ENCODE data around the gene MGAT4C. TPM values are rescaled to one million over a fixed set of nuclear protein-coding genes. Genes with fewer than 3 reads are reported as not detected.

MGAT4C gene
- polyA plus RNA-seq, 3 donors from 2014 or later: not detected

DNA sequence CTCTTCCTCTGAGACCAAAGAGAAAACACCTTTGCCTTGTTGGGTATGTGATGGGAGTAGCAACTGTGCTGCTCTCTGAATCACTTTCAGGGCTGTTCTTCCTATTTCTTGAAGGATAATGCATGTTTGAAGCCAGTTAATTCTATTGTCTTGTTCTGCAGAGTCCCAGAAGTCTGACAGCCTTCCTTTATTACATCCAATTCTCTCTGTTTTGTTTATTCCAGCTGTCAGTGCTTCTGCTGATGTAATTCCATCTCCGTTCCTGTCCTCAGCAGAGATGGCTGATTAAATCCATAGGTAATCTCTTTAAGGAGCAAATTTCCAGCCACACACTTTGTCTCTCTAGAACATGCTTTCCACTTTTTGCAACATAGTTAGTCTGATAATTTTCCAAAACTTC, 59.7 kb downstream of the MGAT4C start:
- H3K4me1 Mint-ChIP-seq: no peaks in the 10 kb centered on the region
- no peak for DNase-seq
- no peak overlapping the region for H3K4me3 Mint-ChIP-seq
- H3K36me3 Mint-ChIP-seq: no peaks in the 10 kb centered on the region
- H3K9me3 Mint-ChIP-seq: peaks cover 1 to 21% (median 12%) of the 10 kb centered on the region in 6 donors
- H3K27me3 Mint-ChIP-seq (ENCODE audit: low read depth in 3 of 3): no peaks in the 10 kb centered on the region
- H3K27ac Mint-ChIP-seq: no peak overlapping the region

DNA sequence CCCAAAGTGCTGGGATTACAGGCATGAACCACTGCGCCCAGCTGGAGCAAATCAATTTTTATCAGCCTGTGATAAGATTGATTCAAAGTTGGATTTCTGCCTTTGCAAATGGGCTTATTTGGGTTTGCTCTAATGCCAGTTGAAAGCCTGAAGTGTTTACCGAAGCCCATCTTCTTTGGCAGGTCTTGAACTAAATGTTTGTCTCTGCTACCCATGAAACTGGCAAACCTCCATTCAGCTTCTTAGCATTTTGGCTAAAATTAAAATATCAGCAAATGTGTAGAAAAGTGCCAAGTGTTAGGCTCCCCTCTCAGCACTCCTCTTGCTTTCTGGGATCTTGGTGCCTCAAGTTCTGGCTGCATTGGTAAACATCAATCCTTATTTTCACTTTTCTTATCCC, 61.5 kb downstream of the MGAT4C start:
- Mint-ChIP-seq H3K36me3 (no peaks in the 10 kb centered on the region), H3K9me3 (peaks cover 0 to 25% (median 10%) of the 10 kb centered on the region in 6 donors), H3K4me3 (no peak overlapping the region), H3K27me3 (ENCODE audit: low read depth in 3 of 3) (no peaks in the 10 kb centered on the region), H3K27ac (no peak overlapping the region), H3K4me1 (no peaks in the 10 kb centered on the region)
- DNase-seq: no peak

DNA sequence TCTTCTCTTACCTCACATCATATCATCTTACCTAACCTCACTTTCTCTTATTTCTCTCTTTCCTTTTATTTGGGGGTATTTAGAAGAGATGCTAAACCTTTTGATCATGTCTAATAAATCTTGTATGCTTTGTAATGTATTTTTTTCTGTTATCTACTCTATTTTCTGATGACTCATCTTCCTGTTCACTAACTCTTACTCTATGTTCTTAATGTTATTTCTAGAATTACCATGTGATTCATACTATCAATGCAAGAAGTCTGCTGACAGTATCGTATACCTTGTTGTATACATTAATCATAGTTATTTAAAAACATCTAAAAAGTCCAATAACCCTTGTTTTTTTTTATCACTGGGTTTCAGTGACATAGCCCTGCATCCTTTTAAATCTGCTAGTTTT, 62.3 kb downstream of the MGAT4C start:
- no peak overlapping the region for H3K4me3 Mint-ChIP-seq

DNA sequence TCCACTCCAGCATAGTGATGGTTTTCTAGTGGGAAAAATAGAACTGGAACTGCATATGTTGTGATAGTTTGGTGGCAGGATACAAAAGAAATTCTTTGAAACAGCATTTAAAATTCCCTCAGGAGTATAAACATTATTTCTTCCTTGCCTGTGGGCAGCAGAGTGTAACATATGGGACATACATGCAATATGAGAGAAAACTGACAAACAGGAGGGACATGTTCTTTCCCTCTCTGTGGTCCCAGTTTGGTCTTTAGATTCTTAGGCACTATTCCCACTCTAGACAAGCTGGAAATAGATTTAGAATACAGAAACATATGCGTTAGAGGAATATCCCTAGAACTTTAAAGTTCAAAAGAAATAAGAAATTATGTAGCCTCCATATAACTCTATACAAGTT, 68.0 kb downstream of the MGAT4C start:
- H3K4me3 Mint-ChIP-seq: no peak overlapping the region
- no peaks in the 10 kb centered on the region for H3K27me3 Mint-ChIP-seq (ENCODE audit: low read depth in 3 of 3)
- no peak for DNase-seq
- no peak overlapping the region for H3K27ac Mint-ChIP-seq
- peaks cover 0 to 21% (median 5%) of the 10 kb centered on the region in 6 donors for H3K9me3 Mint-ChIP-seq
- no peaks in the 10 kb centered on the region for H3K36me3 Mint-ChIP-seq
- no peaks in the 10 kb centered on the region for H3K4me1 Mint-ChIP-seq

More for the DNA sequence above, 62.3 kb downstream of the MGAT4C start:
- Mint-ChIP-seq H3K36me3 (no peaks in the 10 kb centered on the region), H3K4me1 (no peaks in the 10 kb centered on the region), H3K9me3 (peaks cover 0 to 21% (median 10%) of the 10 kb centered on the region in 6 donors), H3K27ac (no peak overlapping the region), H3K27me3 (ENCODE audit: low read depth in 3 of 3) (no peaks in the 10 kb centered on the region)
- no peak for DNase-seq

DNA sequence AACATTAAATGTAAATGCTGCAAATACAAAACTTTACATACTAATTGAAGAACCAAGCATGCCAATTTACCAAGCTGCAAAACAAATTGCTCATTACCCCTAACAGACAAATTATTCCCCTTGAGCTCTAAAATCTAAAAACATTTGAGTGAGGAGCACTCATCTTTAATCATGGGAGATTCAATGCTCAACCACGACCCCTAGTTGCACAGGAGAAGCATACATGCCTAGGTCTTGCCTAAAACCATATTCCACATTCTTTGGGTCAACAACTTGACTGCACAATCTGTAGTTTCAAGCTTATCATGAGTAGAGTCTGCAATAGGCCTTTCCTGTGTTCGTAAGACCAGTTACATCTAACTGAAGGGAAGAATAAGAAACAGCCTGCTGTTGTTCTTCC, 69.7 kb downstream of the MGAT4C start:
- no peaks in the 10 kb centered on the region for H3K4me1 Mint-ChIP-seq
- peaks cover 0 to 29% (median 11%) of the 10 kb centered on the region in 6 donors for H3K9me3 Mint-ChIP-seq
- no peak overlapping the region for H3K4me3 Mint-ChIP-seq
- DNase-seq: no peak
- H3K27me3 Mint-ChIP-seq (ENCODE audit: low read depth in 3 of 3): no peaks in the 10 kb centered on the region
- H3K27ac Mint-ChIP-seq: no peak overlapping the region
- H3K36me3 Mint-ChIP-seq: no peaks in the 10 kb centered on the region

DNA sequence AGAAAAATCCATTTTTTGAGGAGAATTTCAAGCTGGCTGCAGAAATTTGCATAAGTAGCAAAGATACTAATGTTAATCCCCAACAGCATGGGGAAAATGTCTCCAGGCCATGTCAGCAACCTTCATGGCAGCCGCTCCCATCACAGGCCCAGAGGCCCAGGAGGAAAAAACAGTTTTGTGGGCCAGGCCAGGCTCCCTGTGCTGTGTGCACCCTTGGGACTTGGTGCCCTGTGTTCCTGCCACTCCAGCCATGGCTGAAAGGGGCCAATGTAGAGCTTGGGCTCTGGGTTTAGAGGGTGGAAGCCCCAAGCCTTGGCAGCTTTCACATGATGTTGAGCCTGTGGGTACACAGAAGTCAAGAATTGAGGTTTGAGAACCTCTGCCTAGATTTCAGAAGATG, 76.3 kb downstream of the MGAT4C start:
- Mint-ChIP-seq H3K36me3 (no peaks in the 10 kb centered on the region), H3K27ac (no peak overlapping the region), H3K4me3 (no peak overlapping the region), H3K9me3 (peaks cover 7 to 44% (median 16%) of the 10 kb centered on the region in 6 donors), H3K4me1 (no peaks in the 10 kb centered on the region), H3K27me3 (ENCODE audit: low read depth in 3 of 3) (no peaks in the 10 kb centered on the region)
- DNase-seq: no peak

DNA sequence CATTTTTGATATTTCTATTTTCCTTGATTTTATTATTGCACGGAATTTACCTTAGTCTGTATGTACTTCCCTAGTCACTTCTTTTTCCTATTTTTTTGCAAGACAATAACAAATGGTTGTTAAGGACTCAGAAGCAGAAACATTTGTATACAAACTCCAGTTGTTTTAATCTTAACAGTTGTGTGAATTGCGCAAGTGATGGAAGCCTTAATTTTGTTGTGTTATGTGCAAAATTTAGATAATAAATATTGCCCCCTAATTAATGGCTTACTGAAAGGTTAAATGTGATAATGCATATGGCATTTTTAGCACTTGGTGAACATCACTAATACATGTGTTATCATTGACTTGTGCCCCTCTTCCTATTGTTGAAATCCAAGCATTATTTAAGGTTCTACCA, 82.0 kb downstream of the MGAT4C start:
- DNase-seq: no peak
- Mint-ChIP-seq H3K4me3 (no peak overlapping the region), H3K4me1 (no peaks in the 10 kb centered on the region)

DNA sequence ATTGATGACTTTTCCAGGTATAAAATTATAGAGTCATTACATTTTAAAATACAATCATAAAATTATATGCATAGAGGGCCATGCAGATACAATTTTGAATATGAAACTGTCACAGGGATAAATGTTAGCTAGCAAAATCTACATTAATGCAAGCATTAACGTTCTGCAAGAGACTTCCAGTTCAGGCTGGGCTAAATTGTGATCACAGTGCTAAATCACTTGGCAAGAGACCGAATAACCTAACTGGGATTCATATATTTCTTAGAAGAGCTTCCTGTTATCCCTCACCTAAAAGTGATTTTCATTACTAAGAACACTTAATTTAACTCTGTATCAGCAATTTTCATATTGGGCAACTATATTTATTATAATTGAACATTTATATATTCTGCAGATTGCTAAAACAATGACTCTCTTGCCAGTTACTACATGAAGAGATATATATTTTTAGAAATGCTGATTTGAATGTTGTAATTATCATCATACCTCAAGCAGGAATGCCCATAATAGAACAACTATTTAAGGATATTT, 83.2 kb downstream of the MGAT4C start:
- no peak for DNase-seq
- peaks cover 0 to 8% (median 5%) of the 10 kb centered on the region in 6 donors for H3K9me3 Mint-ChIP-seq
- no peaks in the 10 kb centered on the region for H3K4me1 Mint-ChIP-seq
- H3K36me3 Mint-ChIP-seq: no peaks in the 10 kb centered on the region
- H3K27ac Mint-ChIP-seq: no peak overlapping the region
- no peaks in the 10 kb centered on the region for H3K27me3 Mint-ChIP-seq (ENCODE audit: low read depth in 3 of 3)
- no peak overlapping the region for H3K4me3 Mint-ChIP-seq

More for the DNA sequence above, 82.0 kb downstream of the MGAT4C start:
- H3K27me3 Mint-ChIP-seq (ENCODE audit: low read depth in 3 of 3): no peaks in the 10 kb centered on the region
- H3K9me3 Mint-ChIP-seq: peaks cover 0 to 12% (median 5%) of the 10 kb centered on the region in 6 donors
- no peak overlapping the region for H3K27ac Mint-ChIP-seq
- H3K36me3 Mint-ChIP-seq: no peaks in the 10 kb centered on the region

DNA sequence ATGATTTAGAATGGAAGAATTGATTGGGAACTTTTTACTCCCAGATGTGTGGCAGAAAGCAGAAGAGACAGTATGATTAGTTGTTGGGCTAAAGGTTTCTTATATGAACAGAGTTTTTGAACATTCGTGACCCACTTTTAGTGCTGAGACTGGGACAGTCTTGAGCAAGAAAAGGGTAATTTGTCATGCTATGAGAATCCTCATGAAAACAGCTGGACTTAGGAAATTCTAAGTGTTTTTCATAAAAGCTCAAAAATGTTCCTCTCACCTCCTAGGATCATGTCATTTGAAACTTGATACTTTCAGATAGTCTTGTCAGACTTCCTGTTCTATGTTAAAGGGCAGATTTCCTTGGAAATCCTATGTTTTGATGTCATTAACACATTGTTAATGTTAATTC, 86.1 kb downstream of the MGAT4C start:
- no peaks in the 10 kb centered on the region for H3K4me1 Mint-ChIP-seq
- no peaks in the 10 kb centered on the region for H3K27me3 Mint-ChIP-seq (ENCODE audit: low read depth in 3 of 3)
- DNase-seq: no peak
- no peak overlapping the region for H3K27ac Mint-ChIP-seq
- peaks cover 0 to 8% (median 4%) of the 10 kb centered on the region in 6 donors for H3K9me3 Mint-ChIP-seq
- no peaks in the 10 kb centered on the region for H3K36me3 Mint-ChIP-seq
- no peak overlapping the region for H3K4me3 Mint-ChIP-seq

DNA sequence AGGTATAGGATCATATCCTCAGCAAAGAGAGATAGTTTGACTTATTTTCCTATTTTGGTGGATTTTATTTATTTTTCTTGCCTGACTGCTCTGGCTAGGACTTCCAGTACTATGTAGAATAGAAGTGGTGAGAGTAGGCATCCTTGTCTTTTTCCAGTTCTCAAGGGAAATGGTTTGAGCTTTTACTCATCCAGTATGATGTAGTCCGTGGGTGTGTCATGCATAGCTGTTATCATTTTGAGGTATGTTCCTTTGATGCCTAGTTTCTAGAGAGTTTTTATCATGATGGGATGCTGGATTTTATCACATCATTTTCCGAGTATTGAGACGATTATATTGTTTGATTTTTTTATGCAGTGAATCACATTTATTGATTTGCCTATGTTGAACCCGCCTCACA, 97.2 kb downstream of the MGAT4C start:
- H3K27me3 Mint-ChIP-seq (ENCODE audit: low read depth in 3 of 3): no peaks in the 10 kb centered on the region
- H3K4me3 Mint-ChIP-seq: no peak overlapping the region
- H3K9me3 Mint-ChIP-seq: peaks cover 6 to 46% (median 12%) of the 10 kb centered on the region in 6 donors
- H3K36me3 Mint-ChIP-seq: no peaks in the 10 kb centered on the region
- H3K4me1 Mint-ChIP-seq: no peaks in the 10 kb centered on the region
- no peak for DNase-seq
- H3K27ac Mint-ChIP-seq: no peak overlapping the region

DNA sequence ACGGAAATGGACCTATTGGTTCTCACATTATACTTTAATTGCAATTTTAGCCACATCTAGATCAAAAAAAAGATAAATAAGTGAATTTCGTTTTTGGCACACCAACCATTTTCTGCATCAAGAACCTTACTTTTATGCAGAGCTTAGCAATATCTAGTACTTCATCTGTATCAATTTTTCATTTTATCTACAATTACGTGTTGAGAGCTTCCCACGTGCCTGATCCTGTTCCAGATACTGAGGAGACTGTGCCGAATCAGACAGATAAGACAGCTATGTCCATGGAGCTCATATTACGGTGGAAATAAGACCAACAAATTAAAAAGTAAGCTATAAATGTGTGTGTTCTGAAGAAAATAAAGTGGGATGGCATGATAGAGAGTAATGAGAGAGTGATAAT, 101.6 kb downstream of the MGAT4C start:
- Mint-ChIP-seq H3K4me1 (no peaks in the 10 kb centered on the region), H3K27ac (no peak overlapping the region), H3K4me3 (no peak overlapping the region), H3K27me3 (ENCODE audit: low read depth in 3 of 3) (no peaks in the 10 kb centered on the region), H3K9me3 (peaks cover 4 to 56% (median 15%) of the 10 kb centered on the region in 6 donors), H3K36me3 (no peaks in the 10 kb centered on the region)
- no peak for DNase-seq

DNA sequence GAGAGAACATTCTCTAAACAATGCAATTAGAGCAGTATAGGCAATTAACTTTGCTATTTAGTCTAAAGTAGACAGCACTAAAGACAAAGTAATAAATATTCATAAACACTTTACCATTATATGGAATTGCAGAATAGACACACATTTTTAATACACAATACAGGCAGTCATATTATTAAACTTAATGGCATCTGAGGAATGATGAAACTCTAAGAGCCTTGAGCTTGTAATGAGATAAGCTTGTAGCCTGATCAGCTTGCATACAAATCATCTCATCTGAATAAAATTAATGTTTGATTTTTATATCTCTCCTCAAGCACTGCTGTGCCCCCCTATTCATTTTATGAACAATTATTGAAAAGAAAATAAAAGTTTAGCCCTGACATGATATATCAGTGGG, 107.6 kb downstream of the MGAT4C start:
- no peaks in the 10 kb centered on the region for H3K36me3 Mint-ChIP-seq
- peaks cover under 1 to 44% (median 12%) of the 10 kb centered on the region in 6 donors for H3K9me3 Mint-ChIP-seq
- no peak overlapping the region for H3K4me3 Mint-ChIP-seq
- no peak for DNase-seq
- H3K27ac Mint-ChIP-seq: no peak overlapping the region
- H3K27me3 Mint-ChIP-seq (ENCODE audit: low read depth in 3 of 3): no peaks in the 10 kb centered on the region
- no peaks in the 10 kb centered on the region for H3K4me1 Mint-ChIP-seq

DNA sequence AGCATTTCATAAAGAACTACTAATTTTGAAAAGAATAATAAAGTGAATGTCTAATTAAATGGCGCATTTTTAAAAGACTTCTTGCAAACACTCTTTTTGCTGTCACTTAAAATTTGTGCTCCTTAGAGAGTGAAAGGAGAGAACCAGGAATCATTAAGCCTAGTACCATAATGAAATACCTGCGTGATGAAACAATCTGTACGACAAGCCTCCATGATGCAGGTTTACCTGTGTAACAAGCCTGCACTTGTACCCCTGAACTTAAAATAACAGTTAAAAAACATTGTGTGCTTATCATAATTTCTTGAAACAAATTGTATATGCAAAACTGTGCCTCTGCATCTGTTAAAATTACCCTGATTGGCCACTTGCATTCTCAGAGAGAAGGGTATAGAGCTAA, 108.1 kb downstream of the MGAT4C start:
- Mint-ChIP-seq H3K4me1 (no peaks in the 10 kb centered on the region), H3K36me3 (no peaks in the 10 kb centered on the region), H3K27ac (no peak overlapping the region), H3K4me3 (no peak overlapping the region), H3K27me3 (ENCODE audit: low read depth in 3 of 3) (no peaks in the 10 kb centered on the region), H3K9me3 (peaks cover 0 to 41% (median 12%) of the 10 kb centered on the region in 6 donors)
- no peak for DNase-seq

DNA sequence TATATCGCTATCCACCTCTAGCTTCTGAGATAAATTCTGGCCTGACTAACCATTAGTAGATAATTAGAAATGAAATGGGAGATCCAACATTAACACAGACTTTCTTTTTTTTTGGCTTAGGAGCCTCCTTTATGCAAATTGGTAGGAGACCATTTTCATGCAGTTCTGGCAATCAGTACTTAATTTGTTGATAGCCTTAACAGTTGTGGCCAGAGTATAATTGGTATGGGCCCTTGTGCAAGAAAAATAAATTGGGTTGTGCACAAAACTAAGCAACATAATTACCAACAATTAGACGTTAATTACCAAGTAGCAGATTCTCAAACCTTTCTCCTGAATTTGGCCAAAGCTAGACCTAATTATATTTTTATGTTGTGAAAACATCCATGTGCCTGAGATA, 111.0 kb downstream of the MGAT4C start:
- Mint-ChIP-seq H3K27ac (no peak overlapping the region), H3K4me3 (no peak overlapping the region), H3K36me3 (no peaks in the 10 kb centered on the region), H3K4me1 (no peaks in the 10 kb centered on the region), H3K9me3 (peaks cover 0 to 22% (median 5%) of the 10 kb centered on the region in 6 donors), H3K27me3 (ENCODE audit: low read depth in 3 of 3) (no peaks in the 10 kb centered on the region)
- no peak for DNase-seq

DNA sequence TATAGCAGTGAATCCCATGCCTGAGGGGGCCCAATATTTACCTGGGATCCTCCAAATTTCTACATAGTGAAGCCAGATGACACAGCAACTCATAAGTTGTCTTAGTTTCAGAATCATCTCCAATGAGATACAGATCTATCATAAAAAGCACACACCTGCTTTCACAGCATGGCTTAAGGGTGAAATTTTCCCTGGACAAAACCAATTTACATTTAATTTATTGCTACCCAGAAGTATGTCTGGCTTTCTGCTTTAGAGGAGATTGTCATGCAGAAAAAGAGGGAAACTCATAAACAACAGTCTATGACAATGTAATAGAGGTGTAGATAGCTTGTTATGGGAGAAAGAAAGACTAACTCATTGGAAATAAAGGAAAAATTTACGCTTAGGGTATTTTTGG, 113.0 kb downstream of the MGAT4C start:
- no peak overlapping the region for H3K4me3 Mint-ChIP-seq
- no peak overlapping the region for H3K27ac Mint-ChIP-seq
- no peaks in the 10 kb centered on the region for H3K4me1 Mint-ChIP-seq
- peaks cover 0 to 17% (median 4%) of the 10 kb centered on the region in 6 donors for H3K9me3 Mint-ChIP-seq
- no peaks in the 10 kb centered on the region for H3K36me3 Mint-ChIP-seq
- peaks cover 0 to 2% (median 0%) of the 10 kb centered on the region in 3 donors for H3K27me3 Mint-ChIP-seq (ENCODE audit: low read depth in 3 of 3)
- no peak for DNase-seq

Data from immature natural killer cell (primary cell).